Endothelial cell of umbilical vein (primary cell): ENCODE results near the gene TSPAN18. TPM values are rescaled to one million over a fixed set of nuclear protein-coding genes. Genes with fewer than 3 reads are reported as not detected.

Source experiments
- BruUV-seq: library from RNA; stranded (reverse); fragments of 400-500 nt; replicated peaks from 2 replicates; lab custom pipeline; 2021; lab: Mats Ljungman, UMichigan
- CTCF ChIA-PET: fragments of 300-600, 350-600 bp; sonication (Branson Sonifier 250); formaldehyde crosslinking; loops from one replicate; lab custom pipeline; 2021; ENCODE audit warnings: antibody characterized with exemption, inconsistent platforms; lab: Charles Lee
- POLR2A ChIA-PET: fragments of 300-600, 350-600 bp; sonication (Branson Sonifier 250); formaldehyde crosslinking; loops from one replicate; lab custom pipeline; 2021; ENCODE audit warnings: antibody characterized with exemption, inconsistent platforms; lab: Charles Lee
- DNase-seq: peaks from one replicate; pipeline ENCODE4 v3.0.0-alpha.2; 2011; ENCODE audit warnings: low read depth, low spot score
- FAIRE-seq: peaks from 2 replicates; lab custom pipeline; 2011; peaks lifted over from hg19 to GRCh38; lab: Jason Lieb, UNC
- H2AFZ ChIP-seq: 2 replicates; pipeline ENCODE4 v1.6.0; 2012; ENCODE audit warnings: low read depth, low read length, control low read depth, inconsistent platforms
- H3K27ac ChIP-seq: 2 replicates; pipeline ENCODE4 v1.5.1; 2011; ENCODE audit warnings: low read depth, mild to moderate bottlenecking, control low read depth, low read length, moderate library complexity; ENCODE audit not compliant: insufficient read depth
- H3K27me3 ChIP-seq, 2 experiments: 2 replicates each; pipeline versions ENCODE4 v1.6.0 to v1.6.1; 2011; ENCODE audit warnings: low read length in 2 of 2, mixed read lengths in 1 of 2; ENCODE audit not compliant: control insufficient read depth in 2 of 2, insufficient read depth in 2 of 2
- H3K36me3 ChIP-seq, 2 experiments: 2 replicates in 1 of 2; 3 replicates in 1 of 2; pipeline ENCODE4 v1.5.1; 2011; ENCODE audit warnings: low read length in 2 of 2, mild to moderate bottlenecking in 1 of 2, moderate library complexity in 1 of 2; ENCODE audit not compliant: control insufficient read depth in 2 of 2, insufficient read depth in 2 of 2; ENCODE audit errors: extremely low read depth in 1 of 2
- H3K4me1 ChIP-seq: 3 replicates; pipeline ENCODE4 v1.5.1; 2011; ENCODE audit warnings: mild to moderate bottlenecking, low read length; ENCODE audit not compliant: control insufficient read depth, insufficient read depth; ENCODE audit errors: extremely low read depth
- H3K4me2 ChIP-seq: 2 replicates; pipeline ENCODE4 v1.6.1; 2011; ENCODE audit warnings: low read length, control low read depth, mixed read lengths; ENCODE audit not compliant: insufficient read depth
- H3K4me3 ChIP-seq, 3 experiments: fragments of 200-600 bp in 1 of 3; sonication (generic), shearing (Covaris generic) in 1 of 3; replicated peaks in 1 of 3; 2 replicates each; pipeline ENCODE4 v1.5.1; 2011 to 2016; ENCODE audit warnings: control low read depth in 3 of 3, low read length in 3 of 3, mild to moderate bottlenecking in 2 of 3, inconsistent platforms in 1 of 3, low read depth in 1 of 3, moderate library complexity in 1 of 3; ENCODE audit not compliant: insufficient read depth in 1 of 3
- H3K79me2 ChIP-seq: 2 replicates; pipeline ENCODE4 v1.6.0; 2012; ENCODE audit warnings: low read length, inconsistent platforms; ENCODE audit not compliant: control insufficient read depth, insufficient read depth
- H3K9ac ChIP-seq: replicated peaks from 2 replicates; pipeline ENCODE3; 2011; ENCODE audit warnings: low read length, control low read depth; ENCODE audit not compliant: insufficient read depth; ENCODE audit errors: extremely low read depth
- H3K9me1 ChIP-seq: replicated peaks from 3 replicates; pipeline ENCODE4 v1.6.0; 2011; ENCODE audit warnings: mild to moderate bottlenecking, low read length; ENCODE audit not compliant: control insufficient read depth, insufficient read depth; ENCODE audit errors: extremely low read depth
- H3K9me3 ChIP-seq: replicated peaks from 2 replicates; pipeline ENCODE4 v1.5.1; 2012; ENCODE audit warnings: low read length, inconsistent platforms; ENCODE audit not compliant: control insufficient read depth, insufficient read depth
- H4K20me1 ChIP-seq: replicated peaks from 2 replicates; pipeline ENCODE3; 2011; ENCODE audit warnings: mild to moderate bottlenecking, low read length; ENCODE audit not compliant: control insufficient read depth, insufficient read depth; ENCODE audit errors: extremely low read depth
- GATA2 ChIP-seq: IDR thresholded peaks from 2 replicates; pipeline ENCODE4 v1.7.0; 2011; ENCODE audit warnings: low read depth, mild to moderate bottlenecking, moderate library complexity, mixed read lengths, low read length; ENCODE audit not compliant: insufficient read length, insufficient read depth
- MYC ChIP-seq: IDR thresholded peaks from one replicate; pipeline ENCODE4 v1.6.1; 2011; ENCODE audit warnings: mild to moderate bottlenecking, low read depth, low read length
- dilution Hi-C: fragments of 300-500 bp; cut with MboI; formaldehyde crosslinking; loops from one replicate; pipeline ENCODE4 v1.15.0; 2019; ENCODE audit warnings: low sequenced_read_pairs; ENCODE audit not compliant: extremely low pct_ligation_motif_present
- intact Hi-C: fragments of 100-400 bp; cut with micrococcal nuclease; formaldehyde crosslinking; loops from one replicate; pipeline ENCODE4 v1.10.0; 2022
- polyA plus RNA-seq, 4 experiments: library from polyadenylated mRNA; depleted of rRNA in 3 of 4; stranded (reverse) in 3 of 4; unstranded in 1 of 4; fragments of >200 nt; gene quantifications; 2 replicates each; pipeline versions ENCODE4 v1.2.1 to v1.2.3, GENCODE V29; 2011 to 2012; ENCODE audit warnings: missing spikeins in 1 of 4
- total RNA-seq: library from RNA; stranded (reverse); gene quantifications from 2 replicates; pipeline ENCODE4 v1.2.3, GENCODE V29; 2021

The TSPAN18 gene
- total and polyA plus RNA-seq, 2 donors (not counting 3 experiments of a cell fraction or from before 2014, with no cell fraction given): 32.2 to 118 TPM

GRCh38 chr11:44980533-44981427, 254.0 kb downstream of the TSPAN18 start:
- Histone ChIP-seq H3K27me3 (peaks cover 0 to under 1% of the 10 kb centered on the region in 2 experiments), H2AFZ (no peak overlapping the region), H3K36me3 (no peaks in the 10 kb centered on the region), H3K4me3 (no peak overlapping the region), H3K4me2 (no peak overlapping the region), H3K9me3 (no peaks in the 10 kb centered on the region), H4K20me1 (no peaks in the 10 kb centered on the region), H3K9ac (no peak overlapping the region), H3K9me1 (no peaks in the 10 kb centered on the region), H3K4me1 (peaks cover 42% of the 10 kb centered on the region), H3K79me2 (no peaks in the 10 kb centered on the region), H3K27ac (peak overlapping the region; percentile 10)
- intact Hi-C loops (loop anchor here (5.0 kb wide), 1 partner anchor 43 kb away; no protein-coding TSS in a partner anchor), dilution Hi-C loops (no loop called here)
- TF ChIP-seq GATA2 (peak; percentile 48), MYC (no peak)
- ChIA-PET CTCF (interaction anchor here (0.7 to 2.2 kb wide), 7 partner anchors 8 to 130 kb away, joined by 3 to 16 read pairs (median 4); partner anchors contain the start of gene TP53I11), POLR2A (no interaction called here)
- peak; percentile 73 for FAIRE-seq
- no peak for DNase-seq
- BruUV-seq: no TSS peak

Other genes starting within 250 kb of the TSPAN18 start
- 24.9 and 25.2 TPM in 2 replicates for gene CD82, start 161.3 kb upstream of the TSPAN18 start, total RNA-seq
- 14.9 and 17.9 TPM in 2 replicates for gene CD82, start 161.3 kb upstream of the TSPAN18 start, polyA plus RNA-seq
- 78.2 and 79.4 TPM in 2 replicates for gene TP53I11, start 223.9 kb downstream of the TSPAN18 start, total RNA-seq
- gene TP53I11, start 223.9 kb downstream of the TSPAN18 start, polyA plus RNA-seq: 29.6 and 31.5 TPM in 2 replicates